Activated CD4-positive, alpha-beta T cell treated with anti-CD3 and anti-CD28 coated beads, Interleukin-2, amount 10 ng/mL, durations not matched to agents 24 days and 14 days (primary cell): ENCODE data around the gene RERE. TPM values are rescaled to one million over a fixed set of nuclear protein-coding genes. Genes with fewer than 3 reads are reported as not detected.
"Not testable (repeated sequence)": the region's sequence is repeated elsewhere in the genome, so short reads cannot be mapped to it uniquely, and the experiment has no call there.

ENCODE experiments used
- DNase-seq: peaks from one replicate; pipeline ENCODE4 v3.0.0; 2022
- H3K27ac Mint-ChIP-seq: one replicate; pipeline ENCODE4 v1.8.0; 2022; ENCODE audit warnings: mild to moderate bottlenecking, mixed read lengths
- H3K27me3 Mint-ChIP-seq: one replicate; pipeline ENCODE4 v1.8.0; 2022; ENCODE audit warnings: mixed read lengths
- H3K36me3 Mint-ChIP-seq: one replicate; pipeline ENCODE4 v1.8.0; 2022; ENCODE audit warnings: low read depth, mild to moderate bottlenecking, mixed read lengths
- H3K4me1 Mint-ChIP-seq: one replicate; pipeline ENCODE4 v1.8.0; 2021; ENCODE audit warnings: mixed read lengths
- H3K4me3 Mint-ChIP-seq: one replicate; pipeline ENCODE4 v1.8.0; 2022; ENCODE audit warnings: mild to moderate bottlenecking, moderate library complexity, mixed read lengths
- H3K9me3 Mint-ChIP-seq: one replicate; pipeline ENCODE4 v1.8.0; 2021; ENCODE audit warnings: mixed read lengths
- intact Hi-C: fragments of 100-400 bp; cut with micrococcal nuclease; formaldehyde crosslinking; loops from one replicate; pipeline ENCODE4 v1.15.1; 2023
- total RNA-seq: library from RNA; stranded (reverse); gene quantifications from 2 replicates; pipeline ENCODE4 v1.2.3, GENCODE V29; 2022

RERE gene
- total RNA-seq, 1 donor from 2014 or later = 85.6 TPM

DNA sequence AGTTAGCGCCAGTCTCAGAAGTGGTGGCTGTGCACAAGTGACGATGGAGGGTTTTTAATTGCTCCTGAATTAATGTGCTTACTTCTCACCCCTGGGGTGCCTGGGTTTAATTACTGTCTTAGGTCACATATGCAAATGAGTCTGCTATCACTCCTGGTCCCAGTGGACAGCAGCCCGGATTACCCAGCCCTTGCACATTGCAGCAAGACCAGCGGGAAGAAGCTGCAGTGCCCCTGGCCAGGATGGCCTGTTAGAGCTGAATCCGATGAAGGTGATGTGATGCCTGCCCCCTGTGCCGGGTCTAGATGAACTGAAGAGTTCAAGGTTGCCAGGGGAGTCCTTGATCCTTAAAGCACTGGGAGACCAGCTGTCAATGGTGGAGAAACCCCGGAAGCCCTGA lies 36.8 kb upstream of the RERE start:
- H3K27ac Mint-ChIP-seq = no peak overlapping the region
- no peaks in the 10 kb centered on the region for H3K27me3 Mint-ChIP-seq
- no peak for DNase-seq
- H3K9me3 Mint-ChIP-seq = no peaks in the 10 kb centered on the region
- peaks cover 26% of the 10 kb centered on the region for H3K36me3 Mint-ChIP-seq
- intact Hi-C loops = no loop called here
- H3K4me3 Mint-ChIP-seq = no peak overlapping the region
- peaks cover 10% of the 10 kb centered on the region for H3K4me1 Mint-ChIP-seq

DNA sequence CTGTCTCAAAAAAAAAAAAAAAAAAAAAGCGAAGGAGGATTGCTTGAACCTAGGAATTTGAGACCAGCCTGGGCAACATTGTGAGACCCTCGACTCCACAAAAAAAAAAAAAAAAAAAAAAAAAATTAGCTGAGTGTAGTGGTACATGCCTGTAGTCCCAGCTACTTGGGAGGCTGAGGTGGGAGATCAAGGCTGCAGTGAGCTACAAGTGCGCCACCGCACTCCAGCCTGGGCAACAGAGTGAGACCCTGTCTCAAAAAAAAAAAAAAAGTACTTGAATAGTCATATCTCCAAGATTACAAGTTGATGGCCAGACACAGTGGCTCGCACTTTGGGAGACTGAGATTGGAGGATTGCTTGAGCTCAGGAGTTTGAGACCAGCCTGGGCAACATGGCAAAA lies 33.6 kb upstream of the RERE start:
- Mint-ChIP-seq H3K27ac (no peak overlapping the region), H3K4me3 (no peak overlapping the region), H3K4me1 (peaks cover 3% of the 10 kb centered on the region), H3K9me3 (no peaks in the 10 kb centered on the region), H3K36me3 (peaks cover 1% of the 10 kb centered on the region), H3K27me3 (no peaks in the 10 kb centered on the region)
- DNase-seq = no peak
- intact Hi-C loops = no loop called here

DNA sequence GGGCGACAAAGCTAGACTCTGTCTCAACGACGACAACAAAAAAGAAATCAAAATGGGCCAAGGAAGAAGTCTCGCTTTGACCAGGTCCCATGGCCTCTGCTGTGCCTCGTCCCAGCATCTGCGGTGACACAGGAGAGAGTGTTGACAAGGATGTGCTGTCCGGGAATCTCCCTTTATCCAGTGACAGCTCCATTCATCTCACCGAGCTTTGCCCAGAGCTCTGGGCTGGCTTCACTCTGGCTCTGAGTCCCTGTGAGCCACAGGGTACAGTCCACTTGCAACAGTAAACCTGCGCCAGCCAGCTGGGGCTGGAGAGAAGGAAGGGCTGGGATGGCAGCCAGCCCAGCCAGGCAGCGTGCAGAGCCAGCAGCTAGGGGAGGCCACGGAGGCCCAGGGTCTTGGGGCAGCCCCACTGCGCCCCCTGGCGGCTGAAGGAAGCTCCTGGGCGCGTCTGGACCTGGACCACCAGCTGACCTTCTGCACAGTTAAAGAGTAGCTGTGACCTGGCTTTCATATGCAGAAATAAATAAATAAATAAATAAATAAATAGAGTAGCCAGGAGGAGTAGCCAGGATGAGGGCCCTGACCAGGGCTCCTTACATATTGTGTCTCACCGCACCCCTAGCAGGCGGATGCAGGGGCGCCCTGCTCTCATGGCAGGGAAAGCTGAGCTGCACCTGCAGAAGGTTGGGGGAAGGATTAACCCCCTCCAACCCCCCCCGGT lies 31.4 kb upstream of the RERE start:
- no peaks in the 10 kb centered on the region for H3K9me3 Mint-ChIP-seq

DNA sequence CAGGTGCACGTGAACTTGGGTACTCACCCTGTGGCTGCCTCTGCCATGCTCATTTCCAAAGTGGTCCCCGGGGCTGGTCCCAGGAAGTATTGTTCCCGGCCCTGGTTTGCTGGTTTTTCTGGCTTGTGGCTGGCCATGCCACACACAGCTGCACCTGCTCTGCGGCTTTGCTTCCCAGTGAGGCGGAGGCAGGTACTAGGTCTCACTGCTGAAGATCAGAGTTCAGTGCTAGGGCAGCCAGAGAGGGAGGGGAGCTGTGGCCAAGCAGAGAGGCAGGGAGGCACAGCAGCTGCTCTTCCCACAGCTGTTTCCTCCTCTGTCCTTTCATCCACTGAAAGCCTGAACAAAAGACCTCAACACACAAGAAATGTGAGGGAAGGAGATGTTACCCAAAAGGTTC lies 30.6 kb upstream of the RERE start:
- intact Hi-C loops = loop anchor here (2.0 to 5.0 kb wide), 2 partner anchors 287 to 831 kb away; no protein-coding TSS in a partner anchor
- DNase-seq = no peak
- H3K4me3 Mint-ChIP-seq = no peak overlapping the region
- H3K36me3 Mint-ChIP-seq = no peaks in the 10 kb centered on the region
- no peaks in the 10 kb centered on the region for H3K27me3 Mint-ChIP-seq
- no peaks in the 10 kb centered on the region for H3K9me3 Mint-ChIP-seq
- peak overlapping the region; percentile 32 for H3K27ac Mint-ChIP-seq
- H3K4me1 Mint-ChIP-seq = peaks cover 3% of the 10 kb centered on the region

More for the DNA sequence above, 31.4 kb upstream of the RERE start:
- intact Hi-C loops = loop anchor here (2.0 to 5.0 kb wide), 2 partner anchors 288 to 832 kb away; no protein-coding TSS in a partner anchor
- Mint-ChIP-seq H3K27me3 (no peaks in the 10 kb centered on the region), H3K4me3 (no peak overlapping the region), H3K27ac (no peak overlapping the region), H3K4me1 (peaks cover 3% of the 10 kb centered on the region), H3K36me3 (no peaks in the 10 kb centered on the region)
- peak; percentile 92 for DNase-seq

DNA sequence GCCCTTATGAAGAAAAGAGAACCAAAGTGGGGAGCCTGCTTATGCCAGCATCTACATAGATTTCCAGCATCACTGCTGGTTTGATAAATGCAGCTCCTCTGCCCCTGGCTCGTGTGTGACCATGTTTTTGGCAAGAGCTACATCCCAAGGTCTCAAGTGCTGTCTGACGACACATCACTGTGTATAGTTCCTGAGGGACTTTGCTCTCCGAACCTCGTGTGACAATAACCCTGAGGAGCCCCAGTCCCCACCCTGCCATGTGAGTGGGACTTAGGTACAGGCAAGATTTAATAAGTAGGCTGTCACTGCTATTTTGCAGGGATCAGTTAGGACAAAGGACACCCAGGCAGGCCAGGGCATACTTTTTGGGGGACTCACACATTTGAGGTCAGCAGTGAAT lies 28.8 kb upstream of the RERE start:
- DNase-seq = no peak
- no peaks in the 10 kb centered on the region for H3K9me3 Mint-ChIP-seq
- no peaks in the 10 kb centered on the region for H3K27me3 Mint-ChIP-seq
- no peak overlapping the region for H3K27ac Mint-ChIP-seq
- no peaks in the 10 kb centered on the region for H3K36me3 Mint-ChIP-seq
- intact Hi-C loops = loop anchor here (5.0 kb wide), 1 partner anchor 829 kb away; no protein-coding TSS in a partner anchor
- H3K4me1 Mint-ChIP-seq = peaks cover 2% of the 10 kb centered on the region
- no peak overlapping the region for H3K4me3 Mint-ChIP-seq

DNA sequence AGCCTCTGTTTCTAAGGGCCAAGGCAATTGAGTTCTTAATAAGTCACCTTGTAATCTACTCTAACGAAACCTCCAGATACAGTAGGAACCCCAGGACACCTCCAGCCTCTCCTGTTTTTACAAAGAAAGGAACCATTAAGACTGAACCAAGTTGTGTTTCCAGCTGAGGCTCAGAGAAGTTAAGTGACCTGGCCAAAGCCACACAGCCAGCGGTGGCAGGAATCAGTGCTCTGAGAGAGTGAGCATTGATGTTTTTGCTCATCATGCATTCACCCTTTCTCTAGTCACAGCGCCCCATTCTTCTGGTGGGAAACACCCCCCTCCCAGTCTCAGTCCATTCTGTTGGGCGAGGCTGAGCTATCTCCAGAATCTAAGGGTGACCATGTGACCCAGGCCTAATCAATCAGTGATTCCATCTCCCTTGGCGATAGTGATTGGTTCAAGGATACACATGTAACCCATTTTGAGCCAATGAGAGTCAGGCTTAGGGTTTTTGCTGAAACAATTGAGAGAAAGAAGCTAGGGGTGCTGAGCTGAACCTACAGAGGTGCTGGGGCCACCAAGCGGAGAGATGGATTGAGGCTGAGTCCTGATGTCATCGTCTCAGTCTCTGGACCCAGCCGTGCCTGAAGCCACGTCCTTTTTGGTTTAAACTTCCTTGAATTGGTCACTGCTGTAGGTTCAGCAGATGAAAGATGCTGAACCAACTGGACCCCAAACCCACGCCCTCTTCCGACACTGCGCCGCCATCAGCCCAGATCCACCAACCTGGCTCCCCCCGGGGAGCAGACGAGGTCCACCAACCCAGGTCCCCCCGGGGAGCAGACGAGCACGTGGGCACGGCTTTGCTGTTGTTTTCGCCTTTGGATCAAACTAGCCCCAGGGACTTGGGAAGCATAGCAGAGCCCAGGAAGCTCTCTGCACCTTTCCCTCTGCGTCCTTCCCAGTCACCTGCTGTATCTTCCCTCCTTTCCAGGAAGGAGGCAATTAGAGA lies 28.0 kb upstream of the RERE start:
- H3K36me3 Mint-ChIP-seq = no peaks in the 10 kb centered on the region
- no peak overlapping the region for H3K27ac Mint-ChIP-seq
- no peaks in the 10 kb centered on the region for H3K27me3 Mint-ChIP-seq
- peaks cover 1% of the 10 kb centered on the region for H3K9me3 Mint-ChIP-seq
- intact Hi-C loops = loop anchor here (5.0 kb wide), 1 partner anchor 828 kb away; no protein-coding TSS in a partner anchor
- H3K4me1 Mint-ChIP-seq = peaks cover 2% of the 10 kb centered on the region
- H3K4me3 Mint-ChIP-seq = no peak overlapping the region
- DNase-seq = no peak

DNA sequence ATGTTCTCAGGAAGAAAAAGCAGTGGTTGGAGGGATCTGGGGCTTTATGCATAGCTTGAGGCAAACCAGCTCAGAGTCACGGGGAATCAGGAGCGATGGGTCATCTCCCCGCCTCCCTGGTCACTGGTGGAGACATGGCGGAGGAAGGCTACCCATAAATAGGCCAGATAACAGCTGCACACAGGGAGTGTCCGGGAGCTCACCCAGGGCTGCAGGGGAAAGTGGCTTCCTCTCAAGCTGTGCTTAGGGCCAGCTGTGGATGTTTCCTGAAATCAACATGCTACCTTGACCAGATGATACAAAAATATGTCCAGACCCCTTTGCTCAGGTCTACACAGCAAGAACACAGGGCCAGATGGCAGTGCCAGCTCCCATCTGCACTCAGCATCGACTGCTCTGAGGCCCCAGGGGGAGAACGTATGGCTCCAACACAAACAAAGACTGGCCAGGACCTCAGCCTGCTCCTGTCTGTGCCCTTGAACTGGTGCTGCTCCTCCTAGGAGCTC lies 27.1 kb upstream of the RERE start:
- H3K4me1 Mint-ChIP-seq = peaks cover 3% of the 10 kb centered on the region
- no peak overlapping the region for H3K27ac Mint-ChIP-seq
- intact Hi-C loops = loop anchor here (5.0 kb wide), 1 partner anchor 827 kb away; no protein-coding TSS in a partner anchor
- no peak for DNase-seq
- H3K9me3 Mint-ChIP-seq = peaks cover 4% of the 10 kb centered on the region
- no peaks in the 10 kb centered on the region for H3K36me3 Mint-ChIP-seq
- H3K4me3 Mint-ChIP-seq = no peak overlapping the region
- H3K27me3 Mint-ChIP-seq = no peaks in the 10 kb centered on the region

DNA sequence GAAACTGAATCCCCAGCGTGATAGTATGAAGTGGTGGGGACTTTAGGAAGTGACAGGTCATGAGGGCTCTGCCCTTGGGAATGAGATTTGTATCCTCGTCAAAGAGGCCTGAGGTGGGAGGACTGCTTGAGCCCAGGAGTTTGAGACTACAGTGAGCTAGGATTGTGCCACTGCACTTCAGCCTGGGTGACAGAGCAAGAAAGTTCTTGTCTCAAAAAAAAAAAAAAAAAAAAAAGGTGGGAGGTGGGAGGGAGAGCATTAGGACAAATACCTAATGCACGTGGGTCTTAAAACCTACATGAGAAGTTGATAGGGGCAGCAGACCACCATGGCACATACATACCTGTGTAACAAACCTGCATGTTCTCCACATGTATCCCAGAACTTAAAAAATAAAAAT lies 24.0 kb upstream of the RERE start:
- peaks cover 5% of the 10 kb centered on the region for H3K27me3 Mint-ChIP-seq
- no peak for DNase-seq
- no peak overlapping the region for H3K27ac Mint-ChIP-seq
- H3K4me3 Mint-ChIP-seq = no peak overlapping the region
- H3K9me3 Mint-ChIP-seq = peaks cover 4% of the 10 kb centered on the region
- intact Hi-C loops = no loop called here
- no peaks in the 10 kb centered on the region for H3K36me3 Mint-ChIP-seq
- peaks cover 2% of the 10 kb centered on the region for H3K4me1 Mint-ChIP-seq

DNA sequence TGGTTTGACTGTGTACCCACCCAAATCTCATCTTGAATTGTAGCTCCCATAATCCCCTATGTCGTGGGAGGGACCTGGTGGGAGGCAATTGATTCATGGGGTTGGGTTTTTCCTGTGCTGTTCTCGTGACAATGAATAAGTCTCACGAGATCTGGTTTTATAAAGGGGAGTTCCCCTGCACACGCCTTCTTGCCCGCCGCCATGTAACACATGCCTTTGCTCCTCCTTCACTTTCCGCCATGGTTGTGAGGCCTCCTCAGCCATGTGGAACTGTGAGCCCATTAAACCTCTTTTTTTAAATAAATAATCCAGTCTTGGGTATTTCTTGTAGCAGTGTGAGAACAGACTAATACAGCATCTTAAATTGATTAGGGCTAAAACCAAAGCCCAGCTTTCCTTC lies 22.6 kb upstream of the RERE start:
- peaks cover 2% of the 10 kb centered on the region for H3K4me1 Mint-ChIP-seq
- intact Hi-C loops = no loop called here
- no peak overlapping the region for H3K4me3 Mint-ChIP-seq
- H3K9me3 Mint-ChIP-seq = peaks cover 4% of the 10 kb centered on the region
- no peak overlapping the region for H3K27ac Mint-ChIP-seq
- peaks cover 8% of the 10 kb centered on the region for H3K27me3 Mint-ChIP-seq
- H3K36me3 Mint-ChIP-seq = no peaks in the 10 kb centered on the region
- no peak for DNase-seq

DNA sequence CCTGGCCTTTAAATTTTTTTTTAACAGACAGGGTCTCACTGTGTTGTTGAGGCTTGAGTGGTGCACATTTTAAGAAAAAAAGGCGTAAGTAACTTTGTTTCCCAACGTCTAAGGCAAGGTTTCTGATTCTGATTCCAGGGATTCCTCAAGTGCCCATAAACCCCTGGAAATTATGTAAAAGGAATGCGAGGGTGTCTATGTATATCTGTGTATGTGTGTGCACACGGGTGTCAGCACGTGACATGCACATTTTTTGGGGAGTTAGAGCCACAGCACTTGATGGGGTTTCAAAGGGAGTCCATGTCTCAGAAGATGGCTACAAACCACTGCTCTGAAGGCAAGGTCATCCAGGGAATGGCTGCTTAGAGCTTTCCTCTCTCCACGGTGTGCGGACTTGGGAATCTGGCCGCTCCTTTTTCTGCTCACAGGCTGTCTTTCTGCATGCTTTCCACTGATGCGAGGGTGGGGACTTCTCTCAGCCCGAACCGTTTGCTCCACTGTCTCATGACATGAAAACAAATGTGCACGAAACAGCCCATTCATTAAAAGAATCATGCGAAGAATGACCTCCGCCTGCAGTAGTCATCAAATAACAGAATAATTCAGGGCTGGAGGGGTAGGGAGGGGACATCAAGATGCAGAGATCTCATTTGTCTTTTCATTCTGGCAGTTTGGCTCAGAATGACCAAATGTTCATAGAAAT lies 18.7 kb upstream of the RERE start:
- intact Hi-C loops = no loop called here
- DNase-seq = no peak
- Mint-ChIP-seq H3K27ac (no peak overlapping the region), H3K36me3 (no peaks in the 10 kb centered on the region), H3K9me3 (peaks cover 4% of the 10 kb centered on the region), H3K4me3 (no peak overlapping the region), H3K27me3 (peaks cover 8% of the 10 kb centered on the region), H3K4me1 (peaks cover 2% of the 10 kb centered on the region)

DNA sequence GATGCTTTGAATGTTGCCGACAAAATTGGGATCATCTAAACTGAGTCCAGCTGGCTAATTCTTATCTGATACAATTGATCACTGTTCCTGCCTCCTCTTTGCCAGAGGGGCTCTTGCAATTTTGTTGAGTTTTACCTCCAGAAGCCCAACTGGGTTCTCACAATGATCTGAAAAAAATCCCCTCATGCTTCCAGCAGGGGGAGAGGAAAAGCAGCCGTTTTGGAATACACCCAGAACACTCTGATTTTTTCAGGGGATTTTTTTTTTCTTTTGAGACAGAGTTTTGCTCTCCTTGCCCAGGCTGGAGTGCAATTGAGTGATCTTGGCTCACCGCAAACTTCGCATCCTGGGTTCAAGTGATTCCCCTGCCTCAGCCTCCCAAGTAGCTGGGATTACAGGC lies 13.9 kb upstream of the RERE start:
- Mint-ChIP-seq H3K4me3 (no peak overlapping the region), H3K27me3 (peaks cover 4% of the 10 kb centered on the region), H3K4me1 (peaks cover 7% of the 10 kb centered on the region), H3K27ac (no peak overlapping the region), H3K9me3 (no peaks in the 10 kb centered on the region), H3K36me3 (no peaks in the 10 kb centered on the region)
- DNase-seq = no peak
- intact Hi-C loops = no loop called here

DNA sequence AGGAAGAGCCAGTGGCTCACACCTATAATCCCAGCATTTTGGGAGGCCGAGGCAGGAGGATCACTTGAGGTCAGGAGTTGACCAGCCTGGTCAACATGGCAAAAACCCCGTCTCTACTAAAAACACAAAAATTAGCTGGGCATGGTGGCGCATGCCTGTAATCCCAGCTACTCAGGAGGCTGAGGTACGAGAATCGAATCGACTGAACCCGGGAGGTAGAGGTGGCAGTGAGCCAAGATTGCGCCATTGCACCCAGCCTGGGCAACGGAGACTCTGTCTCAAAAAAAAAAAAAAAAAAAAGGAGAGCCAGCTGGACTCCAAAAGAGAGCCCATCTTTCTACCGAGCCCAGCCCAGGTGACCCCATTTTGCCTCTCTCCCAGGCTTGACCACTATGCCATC lies 13.3 kb upstream of the RERE start:
- H3K4me1 Mint-ChIP-seq, H3K27ac Mint-ChIP-seq, intact Hi-C loops: not testable (repeated sequence)

DNA sequence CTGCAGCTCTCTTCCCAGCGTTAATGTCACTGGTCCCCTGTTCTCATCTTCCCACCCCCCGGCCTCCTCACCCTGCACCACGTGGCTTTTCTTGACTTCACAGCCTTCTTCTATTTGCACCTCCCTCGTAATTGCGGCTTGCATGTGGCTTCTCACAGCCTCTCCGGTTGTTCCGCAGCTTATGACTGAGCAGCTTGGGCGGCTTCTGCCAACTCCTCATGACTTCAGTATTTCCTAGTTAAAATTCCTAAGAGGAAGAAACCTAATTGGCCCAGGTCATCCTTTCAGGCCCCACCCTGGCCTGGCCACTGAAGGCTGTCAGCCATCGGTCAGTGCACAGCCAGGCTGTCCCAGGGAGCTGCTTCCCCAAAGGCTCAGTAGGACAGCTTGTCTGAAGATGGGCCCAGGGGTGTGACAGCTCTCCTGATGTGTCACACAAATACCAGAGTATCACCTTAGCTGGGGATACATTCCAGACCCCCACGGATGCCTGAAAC lies 8.6 kb upstream of the RERE start:
- peaks cover 7% of the 10 kb centered on the region for H3K4me1 Mint-ChIP-seq
- H3K27ac Mint-ChIP-seq = no peak overlapping the region
- H3K9me3 Mint-ChIP-seq = no peaks in the 10 kb centered on the region
- no peaks in the 10 kb centered on the region for H3K36me3 Mint-ChIP-seq
- H3K4me3 Mint-ChIP-seq = no peak overlapping the region
- intact Hi-C loops = no loop called here
- peaks cover 10% of the 10 kb centered on the region for H3K27me3 Mint-ChIP-seq
- DNase-seq = no peak

More for the DNA sequence above, 13.3 kb upstream of the RERE start:
- not testable (repeated sequence) for H3K27me3 Mint-ChIP-seq, DNase-seq, H3K9me3 Mint-ChIP-seq, H3K4me3 Mint-ChIP-seq, H3K36me3 Mint-ChIP-seq
